ENCODE data around the gene CAMKK2.
"Not testable (repeated sequence)": the region's sequence is repeated elsewhere in the genome, so short reads cannot be mapped to it uniquely, and the experiment has no call there.

CAMKK2 gene

GRCh38 chr12:121245031-121245430 lies 51.5 kb downstream of the CAMKK2 start:
- no peak for DNase-seq

- no peak for DNase-seq
These were observed 55.1 kb downstream of the CAMKK2 start for GRCh38 chr12:121241156-121241970.

GRCh38 chr12:121240484-121241101 lies 55.9 kb downstream of the CAMKK2 start:
- no peak for DNase-seq

GRCh38 chr12:121240062-121240420 lies 56.5 kb downstream of the CAMKK2 start:
- DNase-seq = no peak

GRCh38 chr12:121239351-121240061 lies 57.0 kb downstream of the CAMKK2 start:
- DNase-seq = no peak

GRCh38 chr12:121238604-121239350 lies 57.7 kb downstream of the CAMKK2 start:
- no peak for DNase-seq

GRCh38 chr12:121238086-121238485 lies 58.4 kb downstream of the CAMKK2 start:
- DNase-seq = no peak

- no peak for DNase-seq
These were observed 59.1 kb downstream of the CAMKK2 start for GRCh38 chr12:121237415-121237814.

GRCh38 chr12:121236776-121237175 lies 59.7 kb downstream of the CAMKK2 start:
- no peak for DNase-seq

- DNase-seq = no peak
These were observed 62.9 kb downstream of the CAMKK2 start for GRCh38 chr12:121233628-121234020.

- no peak for DNase-seq
These were observed 63.4 kb downstream of the CAMKK2 start for GRCh38 chr12:121232977-121233627.

GRCh38 chr12:121232163-121232562 lies 64.3 kb downstream of the CAMKK2 start:
- no peak for DNase-seq

- DNase-seq = no peak
These were observed 66.0 kb downstream of the CAMKK2 start for GRCh38 chr12:121230538-121230907.

GRCh38 chr12:121229826-121230537 lies 66.5 kb downstream of the CAMKK2 start:
- peak; percentile 14 for DNase-seq

GRCh38 chr12:121228919-121229665 lies 67.4 kb downstream of the CAMKK2 start:
- DNase-seq = no peak

GRCh38 chr12:121227294-121227693 lies 69.2 kb downstream of the CAMKK2 start:
- DNase-seq = no peak

- not testable (repeated sequence) for DNase-seq
These were observed 69.6 kb downstream of the CAMKK2 start for GRCh38 chr12:121226871-121227270.

GRCh38 chr12:121226399-121226798 lies 70.1 kb downstream of the CAMKK2 start:
- DNase-seq = no peak

GRCh38 chr12:121224591-121224990 lies 71.9 kb downstream of the CAMKK2 start:
- DNase-seq = no peak

GRCh38 chr12:121223292-121224285 lies 72.9 kb downstream of the CAMKK2 start:
- DNase-seq = no peak

Data from GOT3 (cell line).